PC-9 (cell line): ENCODE measurements around the gene KDM4E. TPM values are rescaled to one million over a fixed set of nuclear protein-coding genes. Genes with fewer than 3 reads are reported as not detected.
"Not testable (repeated sequence)": the region's sequence is repeated elsewhere in the genome, so short reads cannot be mapped to it uniquely, and the experiment has no call there.

Experiments used
- BruUV-seq: library from RNA; stranded (reverse); fragments of 400-500 nt; replicated peaks from 2 replicates; lab custom pipeline; 2021; lab: Mats Ljungman, UMichigan
- CTCF ChIA-PET: fragments of 300-600 bp; sonication (Branson Sonifier 250); formaldehyde crosslinking; loops from one replicate; lab custom pipeline; 2022; ENCODE audit warnings: antibody characterized with exemption; lab: Charles Lee
- POLR2A ChIA-PET: fragments of 300-600 bp; sonication (Branson Sonifier 250); formaldehyde crosslinking; loops from one replicate; lab custom pipeline; 2022; ENCODE audit warnings: antibody characterized with exemption; ENCODE audit not compliant: unreplicated experiment; lab: Charles Lee
- DNase-seq, 2 experiments: peaks; one replicate each; pipeline versions ENCODE4 v3.0.0 to v3.0.0-alpha.2; 2015 to 2022; ENCODE audit warnings: mixed read lengths in 1 of 2
- H2AFZ ChIP-seq: fragments of 200-600 bp; sonication (generic); 2 replicates; pipeline ENCODE4 v1.8.1; 2017; ENCODE audit warnings: antibody characterized with exemption
- H3F3A ChIP-seq: fragments of 200-600 bp; sonication (generic); 2 replicates; pipeline ENCODE4 v1.8.1; 2017; ENCODE audit warnings: antibody characterized with exemption, mild to moderate bottlenecking, low read depth; ENCODE audit not compliant: insufficient read depth
- H3K27ac ChIP-seq: fragments of 200-600 bp; sonication (generic); 2 replicates; pipeline ENCODE4 v1.6.1; 2016; ENCODE audit warnings: mixed run types
- H3K27me3 ChIP-seq: fragments of 200-600 bp; sonication (generic); 2 replicates; pipeline ENCODE4 v1.6.1; 2016; ENCODE audit warnings: low read depth, mixed run types; ENCODE audit not compliant: insufficient read depth
- H3K36me3 ChIP-seq: fragments of 200-600 bp; sonication (generic); 2 replicates; pipeline ENCODE4 v1.6.1; 2016; ENCODE audit warnings: low read depth, mixed run types
- H3K4me1 ChIP-seq: fragments of 200-600 bp; sonication (generic); replicated peaks from 2 replicates; pipeline ENCODE4 v1.6.1; 2016; ENCODE audit warnings: mixed run types; ENCODE audit not compliant: insufficient read depth
- H3K4me2 ChIP-seq: fragments of 200-600 bp; sonication (generic); 2 replicates; pipeline ENCODE4 v1.6.1; 2017; ENCODE audit warnings: mixed run types
- H3K4me3 ChIP-seq: fragments of 200-600 bp; sonication (generic); 2 replicates; pipeline ENCODE4 v1.6.1; 2016; ENCODE audit warnings: mixed run types
- H3K79me2 ChIP-seq: fragments of 200-600 bp; sonication (generic); 2 replicates; pipeline ENCODE4 v1.6.1; 2017; ENCODE audit warnings: low read depth, mixed run types
- H3K9me2 ChIP-seq: fragments of 200-600 bp; sonication (generic); 2 replicates; pipeline ENCODE4 v1.8.1; 2017; ENCODE audit warnings: mild to moderate bottlenecking; ENCODE audit not compliant: insufficient read depth
- H3K9me3 ChIP-seq: fragments of 200-600 bp; sonication (generic); 2 replicates; pipeline ENCODE4 v1.8.1; 2016; ENCODE audit warnings: low read depth; ENCODE audit not compliant: insufficient read depth
- H4K20me1 ChIP-seq: fragments of 200-600 bp; sonication (generic); 2 replicates; pipeline ENCODE4 v1.8.1; 2017; ENCODE audit not compliant: insufficient read depth
- EZH2 ChIP-seq: fragments of 200-600 bp; sonication (generic); IDR thresholded peaks from 2 replicates; pipeline ENCODE4 v1.8.0; 2017; ENCODE audit warnings: antibody characterized with exemption, low read depth
- intact Hi-C: fragments of 100-400 bp; cut with micrococcal nuclease; formaldehyde crosslinking; loops from one replicate; pipeline ENCODE4 v1.10.0; 2022; ENCODE audit not compliant: unreplicated experiment
- total RNA-seq: library from RNA; stranded (reverse); gene quantifications from 2 replicates; pipeline ENCODE4 v1.2.3, GENCODE V29; 2021
- TF ChIP-seq, protein P1 (sequence below): fragments of 200-600 bp; sonication (generic); conservative IDR thresholded peaks from 2 replicates; pipeline ENCODE4 v1.6.1; 2017; ENCODE audit warnings: mixed run types, antibody characterized with exemption, mild to moderate bottlenecking, moderate library complexity

Gene KDM4E
- total RNA-seq, 1 experiment from 2014 or later: not detected

DNA sequence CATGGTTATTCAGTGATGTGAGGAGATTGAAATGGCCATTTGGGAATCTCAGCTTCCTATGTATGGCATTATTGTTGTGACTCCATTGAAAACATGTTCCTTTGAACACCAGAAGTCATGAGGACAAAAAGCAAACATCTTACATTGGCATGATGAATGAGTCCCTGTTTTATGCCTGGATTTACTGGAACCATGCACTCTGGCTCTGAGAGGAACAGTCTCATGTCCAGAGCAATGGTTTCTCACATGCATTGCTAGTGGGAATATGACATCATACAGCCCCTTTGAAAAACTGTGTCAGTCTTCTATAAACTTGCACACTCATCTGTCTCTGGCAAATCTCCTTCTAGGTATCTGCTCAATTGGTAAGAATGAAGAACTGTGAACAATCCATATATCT, 20.8 kb downstream of the KDM4E start:
- Histone ChIP-seq H3K9me3 (no peaks in the 10 kb centered on the region), H3K4me3 (no peak overlapping the region), H3K4me2 (no peak overlapping the region), H3K36me3 (no peaks in the 10 kb centered on the region), H3K79me2 (no peaks in the 10 kb centered on the region), H3K27me3 (peaks cover 8% of the 10 kb centered on the region; the same call in 1 of the 2 replicates), H3F3A (no peaks in the 10 kb centered on the region), H4K20me1 (no peaks in the 10 kb centered on the region), H3K4me1 (no peaks in the 10 kb centered on the region), H2AFZ (no peak overlapping the region), H3K27ac (no peak overlapping the region), H3K9me2 (no peaks in the 10 kb centered on the region)
- POLR2A ChIA-PET: no interaction called here
- intact Hi-C loops: no loop called here
- no peak for DNase-seq
- no TSS peak for BruUV-seq
- TF ChIP-seq, protein P1, sequence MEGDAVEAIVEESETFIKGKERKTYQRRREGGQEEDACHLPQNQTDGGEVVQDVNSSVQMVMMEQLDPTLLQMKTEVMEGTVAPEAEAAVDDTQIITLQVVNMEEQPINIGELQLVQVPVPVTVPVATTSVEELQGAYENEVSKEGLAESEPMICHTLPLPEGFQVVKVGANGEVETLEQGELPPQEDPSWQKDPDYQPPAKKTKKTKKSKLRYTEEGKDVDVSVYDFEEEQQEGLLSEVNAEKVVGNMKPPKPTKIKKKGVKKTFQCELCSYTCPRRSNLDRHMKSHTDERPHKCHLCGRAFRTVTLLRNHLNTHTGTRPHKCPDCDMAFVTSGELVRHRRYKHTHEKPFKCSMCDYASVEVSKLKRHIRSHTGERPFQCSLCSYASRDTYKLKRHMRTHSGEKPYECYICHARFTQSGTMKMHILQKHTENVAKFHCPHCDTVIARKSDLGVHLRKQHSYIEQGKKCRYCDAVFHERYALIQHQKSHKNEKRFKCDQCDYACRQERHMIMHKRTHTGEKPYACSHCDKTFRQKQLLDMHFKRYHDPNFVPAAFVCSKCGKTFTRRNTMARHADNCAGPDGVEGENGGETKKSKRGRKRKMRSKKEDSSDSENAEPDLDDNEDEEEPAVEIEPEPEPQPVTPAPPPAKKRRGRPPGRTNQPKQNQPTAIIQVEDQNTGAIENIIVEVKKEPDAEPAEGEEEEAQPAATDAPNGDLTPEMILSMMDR: no peak
- TF ChIP-seq EZH2: no peak
- CTCF ChIA-PET: no interaction called here

DNA sequence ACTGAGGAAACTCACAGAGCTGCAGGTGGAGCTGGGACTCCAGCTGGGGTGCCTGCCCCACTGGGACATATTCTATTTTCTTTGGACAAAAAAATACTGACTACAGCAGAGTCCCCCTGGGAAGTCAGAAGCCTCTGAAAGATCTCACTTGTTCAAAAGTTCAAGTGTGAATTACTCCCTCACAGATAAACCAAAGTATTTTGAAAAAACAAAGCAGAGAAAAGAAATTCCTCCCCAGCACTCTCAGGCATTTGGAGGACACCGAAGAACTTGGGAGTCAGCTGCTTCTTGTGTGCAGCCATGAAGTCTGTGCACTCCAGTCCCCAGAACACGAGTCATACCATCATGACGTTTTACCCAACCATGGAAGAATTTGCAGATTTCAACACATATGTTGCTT, 24.1 kb downstream of the KDM4E start, which contains the start of gene KDM4F:
Gene KDM4F (plus strand): TSS at position 301 of the 400 bp plus-strand sequence.
- H4K20me1 ChIP-seq, intact Hi-C loops, H3K36me3 ChIP-seq, H2AFZ ChIP-seq, H3K9me2 ChIP-seq, DNase-seq, H3K27me3 ChIP-seq, H3K9me3 ChIP-seq, H3K27ac ChIP-seq, H3K4me2 ChIP-seq, CTCF ChIA-PET, BruUV-seq, H3K4me3 ChIP-seq, H3K4me1 ChIP-seq, H3K79me2 ChIP-seq, POLR2A ChIA-PET, H3F3A ChIP-seq: not testable (repeated sequence)

DNA sequence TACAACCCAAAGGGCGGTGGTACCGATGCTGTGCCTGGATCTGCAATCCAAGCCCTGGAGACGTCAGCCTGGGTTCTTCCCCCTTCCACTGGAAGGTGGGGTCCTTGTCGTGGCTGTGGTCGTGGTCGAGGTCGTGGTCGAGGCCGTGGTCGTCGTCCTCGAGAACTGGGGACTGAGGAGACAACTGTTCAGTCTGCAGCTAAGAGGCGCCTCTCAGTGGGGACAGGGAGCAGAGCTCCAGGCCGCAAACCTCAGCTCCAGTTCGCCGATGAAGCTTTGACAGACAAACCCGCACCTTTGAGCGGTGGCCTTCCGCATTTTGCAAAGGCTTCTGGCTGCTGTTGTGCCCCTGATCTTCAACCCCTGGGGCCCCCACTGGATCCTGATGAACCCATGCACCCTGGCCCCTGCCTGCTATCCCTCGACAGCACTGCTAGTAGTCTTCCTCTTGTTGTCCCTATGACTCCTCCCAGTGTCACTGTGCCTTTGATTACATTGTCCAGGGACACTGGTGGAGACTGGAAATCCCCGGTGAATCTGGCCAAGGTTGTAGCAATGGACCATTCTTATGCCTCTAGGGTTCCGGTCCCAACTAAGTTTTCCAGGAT, 25.6 kb downstream of the KDM4E start:
- H3K27ac ChIP-seq: no peak overlapping the region
- no peaks in the 10 kb centered on the region for H3F3A ChIP-seq
- no peaks in the 10 kb centered on the region; the same call in 1 of the 2 replicates for H3K9me3 ChIP-seq
- H2AFZ ChIP-seq: no peak overlapping the region
- ChIA-PET CTCF (no interaction called here), POLR2A (no interaction called here)
- H3K4me1 ChIP-seq: no peaks in the 10 kb centered on the region
- TF ChIP-seq, protein P1: no peak
- TF ChIP-seq EZH2: no peak
- no peak for DNase-seq
- BruUV-seq: no TSS peak
- H3K36me3 ChIP-seq: no peaks in the 10 kb centered on the region
- no peak overlapping the region for H3K4me3 ChIP-seq
- no peaks in the 10 kb centered on the region for H4K20me1 ChIP-seq
- 0 out of 2 replicates have a peak, but pooled peaks cover 9% of the 10 kb centered on the region for H3K27me3 ChIP-seq
- no peak overlapping the region for H3K4me2 ChIP-seq
- H3K79me2 ChIP-seq: no peaks in the 10 kb centered on the region
- no peaks in the 10 kb centered on the region for H3K9me2 ChIP-seq
- intact Hi-C loops: no loop called here

DNA sequence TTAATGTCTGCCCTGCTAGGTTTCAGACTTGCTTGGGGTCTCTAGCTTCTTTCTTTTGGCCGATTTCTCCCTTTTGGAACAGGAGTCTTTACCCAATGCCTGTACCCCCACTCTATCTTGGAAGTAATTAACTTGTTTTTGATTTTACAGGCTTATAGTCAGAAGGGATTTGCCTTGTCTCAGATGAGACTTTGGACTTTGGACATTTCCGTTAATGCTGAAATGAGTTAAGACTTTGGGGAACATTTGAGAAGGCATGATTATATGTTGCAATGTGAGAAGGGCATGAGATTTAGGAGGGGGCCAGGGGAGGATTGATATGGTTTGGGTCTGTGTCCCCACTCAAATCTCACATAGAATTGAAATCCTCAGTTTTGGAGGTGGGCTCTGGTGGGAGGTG, 29.3 kb downstream of the KDM4E start:
- H3K36me3 ChIP-seq: no peaks in the 10 kb centered on the region
- no peak overlapping the region for H3K27ac ChIP-seq
- ChIA-PET POLR2A (no interaction called here), CTCF (no interaction called here)
- H2AFZ ChIP-seq: no peak overlapping the region
- TF ChIP-seq, protein P1: no peak
- no peak for TF ChIP-seq EZH2
- H3K9me2 ChIP-seq: no peaks in the 10 kb centered on the region
- intact Hi-C loops: no loop called here
- no peaks in the 10 kb centered on the region for H3F3A ChIP-seq
- no peak overlapping the region for H3K4me3 ChIP-seq
- no peaks in the 10 kb centered on the region; the same call in 1 of the 2 replicates for H3K9me3 ChIP-seq
- no TSS peak for BruUV-seq
- H3K27me3 ChIP-seq: 0 out of 2 replicates have a peak, but pooled peaks cover 9% of the 10 kb centered on the region
- H3K4me1 ChIP-seq: no peaks in the 10 kb centered on the region
- H3K79me2 ChIP-seq: no peaks in the 10 kb centered on the region
- no peak for DNase-seq
- no peak overlapping the region for H3K4me2 ChIP-seq
- no peaks in the 10 kb centered on the region for H4K20me1 ChIP-seq
